SKM-1 (cell line): ENCODE results near the gene RAB11FIP4.

Experiments
- DNase-seq: peaks from one replicate; lab custom pipeline; 2025; ENCODE audit not compliant: unreplicated experiment; lab: John Stamatoyannopoulos, UW

The RAB11FIP4 gene

DNA sequence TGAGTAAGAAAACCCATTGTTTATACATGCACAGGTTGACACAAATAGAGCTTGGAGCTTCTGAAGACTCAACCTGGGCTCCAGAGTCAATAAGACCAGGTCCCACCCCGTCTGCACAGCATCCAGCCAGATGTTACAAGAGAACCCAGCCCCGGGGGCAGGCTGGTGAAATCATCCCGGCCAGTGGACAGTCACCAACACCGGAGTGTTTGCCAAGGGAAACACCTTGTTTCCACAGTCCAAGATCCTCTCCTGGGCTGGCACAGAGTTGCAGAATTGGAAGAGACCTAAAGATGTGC, 90.3 kb downstream of the RAB11FIP4 start:
- no peak for DNase-seq

DNA sequence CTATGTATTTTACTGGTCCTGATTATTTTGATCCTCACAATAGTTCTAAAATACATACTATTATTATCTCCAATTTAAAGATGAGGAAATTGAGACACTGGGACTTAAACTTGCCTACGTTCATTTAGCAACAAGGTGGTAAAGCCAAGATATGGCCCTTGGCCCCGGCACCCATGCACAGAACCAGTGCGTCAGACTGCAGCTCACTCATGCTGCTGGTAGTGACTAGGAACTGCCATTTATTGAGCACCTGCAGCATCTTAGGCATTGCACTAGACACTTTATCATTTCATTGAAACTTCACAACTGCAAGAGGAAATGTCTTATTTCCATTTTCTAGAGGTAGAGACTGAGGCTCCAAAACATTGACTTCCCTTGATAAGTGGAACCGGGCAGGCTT, 93.3 kb downstream of the RAB11FIP4 start:
- DNase-seq: no peak

DNA sequence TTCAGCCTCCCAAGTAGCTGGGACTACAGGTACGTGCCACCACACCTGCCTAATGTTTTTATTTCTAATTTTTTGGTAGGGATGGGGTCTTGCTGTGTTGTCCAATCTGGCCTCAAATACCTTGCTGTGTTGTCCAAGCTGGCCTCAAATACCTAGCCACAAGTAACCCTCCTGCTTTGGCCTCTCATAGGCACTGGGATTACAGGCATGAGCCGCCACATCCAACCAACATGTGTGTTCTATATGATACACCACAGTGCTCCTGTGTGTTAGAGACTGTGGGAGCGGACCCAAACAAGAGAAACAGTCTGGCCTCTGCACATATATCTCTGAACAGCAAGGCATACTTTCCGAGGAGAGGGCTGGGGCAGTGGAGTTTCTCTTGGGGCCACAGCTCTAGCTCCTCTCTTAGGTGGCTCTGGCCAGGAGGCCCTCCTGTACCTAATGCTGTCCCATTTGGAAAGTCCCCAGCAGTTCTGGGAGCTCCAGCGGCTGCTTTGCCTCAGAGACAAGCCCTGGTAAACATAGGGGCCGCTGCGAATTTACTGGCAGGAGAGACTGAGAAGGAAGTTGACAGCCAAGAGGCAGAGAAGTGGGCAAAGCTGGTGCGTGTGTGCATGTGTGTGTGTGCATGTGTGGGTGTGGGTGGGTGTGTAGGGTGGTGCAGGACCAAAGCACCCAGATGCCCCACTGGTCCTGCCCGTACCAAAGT, 95.0 kb downstream of the RAB11FIP4 start:
- DNase-seq: no peak

DNA sequence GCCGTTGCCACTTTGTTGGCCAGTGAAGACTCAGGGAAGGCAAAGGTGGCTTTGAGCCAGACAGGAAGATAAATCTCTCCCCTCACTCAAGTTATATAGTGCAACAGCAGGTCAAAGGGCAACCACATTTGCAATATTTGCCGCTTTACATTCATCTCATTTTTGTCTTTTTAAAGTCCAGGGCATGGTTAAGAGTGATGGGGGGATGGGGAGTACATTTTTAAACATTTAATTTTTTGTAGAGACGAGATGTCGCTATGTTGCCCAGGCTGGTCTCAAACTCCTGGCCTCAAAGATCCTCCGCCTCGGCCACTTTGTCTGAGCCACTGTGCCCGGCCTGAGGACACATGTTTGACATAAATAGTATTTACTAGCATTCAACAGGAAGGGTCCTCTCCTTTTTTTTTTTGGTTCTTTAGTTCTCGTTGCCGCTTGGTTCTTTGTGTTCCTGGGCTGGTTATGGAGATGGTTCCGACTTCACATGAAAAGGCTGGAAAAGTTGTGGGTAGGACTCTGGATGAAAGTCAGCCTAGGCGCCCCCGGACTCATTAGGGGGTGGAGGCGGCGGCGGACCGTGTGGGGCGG, 95.7 kb downstream of the RAB11FIP4 start:
- no peak for DNase-seq

GRCh38 chr17:31487648-31488263, 96.3 kb downstream of the RAB11FIP4 start:
- DNase-seq: peak; percentile 66

GRCh38 chr17:31488264-31488981, 96.9 kb downstream of the RAB11FIP4 start:
- DNase-seq: no peak

DNA sequence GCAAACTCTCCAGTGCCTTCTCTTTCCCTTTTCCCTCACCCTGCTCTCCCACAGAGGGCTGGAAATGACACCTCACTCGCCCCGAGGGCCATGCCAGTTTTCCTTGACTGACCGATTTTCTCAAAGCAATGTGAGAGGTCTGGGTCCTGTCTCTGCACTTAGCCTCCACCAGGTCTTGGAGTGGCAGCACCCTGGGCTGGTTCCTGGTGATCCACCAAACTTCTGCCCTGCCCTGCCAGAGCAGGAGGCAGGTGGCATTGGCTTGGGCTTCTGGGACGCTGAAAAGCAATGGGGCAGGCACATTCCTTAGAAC, 97.5 kb downstream of the RAB11FIP4 start:
- no peak for DNase-seq

DNA sequence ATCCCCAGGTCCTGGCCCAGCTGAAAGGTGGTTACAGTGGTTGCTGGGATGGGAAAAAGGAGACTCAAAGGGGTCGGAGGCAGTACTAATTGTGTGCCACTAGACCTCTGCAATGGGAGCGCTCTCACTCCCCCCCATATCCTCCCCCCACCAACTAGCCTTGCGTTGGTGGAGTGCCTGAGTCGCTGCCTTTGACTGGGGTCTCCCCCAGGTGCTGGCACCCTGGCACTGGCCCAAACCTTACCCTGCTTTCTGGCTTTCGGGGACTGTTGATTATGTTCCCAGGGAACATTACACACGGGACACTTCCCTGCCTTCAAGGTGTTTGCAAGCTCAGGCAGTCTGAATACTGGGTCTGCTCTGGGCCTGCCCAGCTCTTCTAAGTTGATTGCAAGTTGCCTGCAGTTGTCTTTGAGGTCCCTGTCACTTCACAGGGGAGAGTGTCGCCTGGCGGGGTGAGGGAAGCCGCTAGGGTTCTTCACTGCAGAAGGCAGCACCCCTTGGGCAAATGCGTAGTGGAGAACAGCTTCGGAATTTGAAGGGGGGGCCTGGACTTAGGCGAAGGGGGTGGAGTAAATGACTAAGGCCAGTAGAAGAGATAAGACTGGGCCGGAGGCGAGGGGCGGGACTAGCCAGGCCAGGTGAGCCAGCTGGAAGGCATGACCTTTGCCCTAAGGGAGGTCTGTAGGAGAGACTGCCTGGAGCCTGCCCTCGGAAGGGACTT, 98.0 kb downstream of the RAB11FIP4 start:
- no peak for DNase-seq

GRCh38 chr17:31490019-31490650, 98.7 kb downstream of the RAB11FIP4 start:
- DNase-seq: no peak

- no peak for DNase-seq
These were observed 99.3 kb downstream of the RAB11FIP4 start for GRCh38 chr17:31490671-31491375.

DNA sequence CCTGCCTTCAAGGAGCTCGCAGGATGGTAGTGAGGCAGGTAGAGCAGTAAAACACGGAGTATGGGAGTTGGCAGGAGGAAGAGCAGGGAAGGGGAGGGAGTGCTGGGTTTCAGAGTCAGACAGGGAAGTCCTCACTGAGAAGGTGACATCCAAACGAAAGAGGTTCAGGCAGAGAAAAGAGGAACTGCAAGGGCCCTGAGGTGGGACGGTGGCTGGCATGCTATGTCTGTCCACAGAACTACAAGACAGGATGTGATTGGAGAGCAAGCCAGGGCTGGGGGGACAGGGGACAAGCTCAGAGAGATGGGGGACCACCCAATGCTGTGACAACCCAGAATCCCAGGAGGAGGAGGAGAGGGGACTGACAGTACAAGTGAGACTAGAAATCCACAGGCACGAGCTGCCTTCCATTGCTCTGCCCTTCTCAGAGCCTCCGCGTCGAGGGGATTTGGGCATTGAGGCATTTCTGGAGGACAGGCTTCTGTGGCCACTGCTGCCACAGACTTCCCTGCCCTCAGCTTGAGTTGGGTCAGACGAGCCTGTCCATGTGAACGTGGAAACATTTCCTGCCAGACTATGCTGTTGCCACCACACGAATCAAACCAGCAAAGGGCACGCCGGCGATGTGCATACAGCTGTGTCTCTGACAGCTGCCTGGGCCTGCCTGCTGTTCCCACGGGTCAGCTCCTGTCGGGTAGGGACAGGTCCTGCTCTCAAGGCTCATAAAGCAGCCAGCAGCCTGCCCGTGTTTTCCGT, 100.1 kb downstream of the RAB11FIP4 start:
- DNase-seq: peak; percentile 84

DNA sequence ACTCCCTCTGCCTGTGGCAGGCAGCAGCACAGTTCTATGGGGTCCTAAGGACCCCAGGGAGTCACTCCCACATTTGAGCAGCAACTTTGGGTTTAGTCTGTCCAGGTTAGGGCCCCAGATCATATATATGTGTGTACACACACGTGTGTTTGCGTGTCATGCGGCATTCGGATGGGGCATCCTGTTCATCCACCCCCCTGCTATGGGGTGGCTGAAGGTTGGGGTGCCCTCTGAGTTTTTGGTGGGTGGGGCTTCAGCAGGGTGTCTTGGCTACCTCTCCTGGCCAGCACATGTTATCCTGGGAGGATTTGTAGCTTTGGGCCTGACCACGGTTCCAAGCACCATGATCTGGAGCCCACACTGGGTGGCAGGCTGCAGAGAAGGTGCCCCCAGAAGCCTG, 100.7 kb downstream of the RAB11FIP4 start:
- DNase-seq: no peak

GRCh38 chr17:31492880-31493655, 101.6 kb downstream of the RAB11FIP4 start:
- DNase-seq: peak; percentile 94

DNA sequence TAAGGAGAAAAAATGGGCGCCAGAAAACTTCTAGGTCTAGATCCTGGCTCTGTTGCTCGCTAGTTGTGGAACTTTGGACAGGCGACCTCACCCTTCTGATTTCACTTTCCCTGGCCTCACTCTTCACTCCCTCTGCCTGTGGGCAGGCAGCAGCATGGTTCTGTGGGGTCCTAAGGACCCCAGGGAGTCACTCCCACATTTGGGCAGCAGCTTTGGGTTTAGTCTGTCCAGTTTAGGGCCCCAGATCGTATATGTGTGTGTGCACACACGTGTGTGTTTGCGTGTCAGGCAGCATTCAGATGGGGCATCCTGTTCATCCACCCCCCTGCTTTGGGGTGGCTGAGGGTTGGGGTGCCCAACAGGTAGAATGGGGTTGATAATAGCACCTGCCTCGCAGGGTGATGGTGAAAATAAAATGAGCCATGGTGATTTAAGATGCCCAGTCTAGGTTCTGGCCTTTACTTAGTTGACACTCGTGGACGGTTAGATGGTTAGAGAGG, 102.2 kb downstream of the RAB11FIP4 start:
- no peak for DNase-seq

DNA sequence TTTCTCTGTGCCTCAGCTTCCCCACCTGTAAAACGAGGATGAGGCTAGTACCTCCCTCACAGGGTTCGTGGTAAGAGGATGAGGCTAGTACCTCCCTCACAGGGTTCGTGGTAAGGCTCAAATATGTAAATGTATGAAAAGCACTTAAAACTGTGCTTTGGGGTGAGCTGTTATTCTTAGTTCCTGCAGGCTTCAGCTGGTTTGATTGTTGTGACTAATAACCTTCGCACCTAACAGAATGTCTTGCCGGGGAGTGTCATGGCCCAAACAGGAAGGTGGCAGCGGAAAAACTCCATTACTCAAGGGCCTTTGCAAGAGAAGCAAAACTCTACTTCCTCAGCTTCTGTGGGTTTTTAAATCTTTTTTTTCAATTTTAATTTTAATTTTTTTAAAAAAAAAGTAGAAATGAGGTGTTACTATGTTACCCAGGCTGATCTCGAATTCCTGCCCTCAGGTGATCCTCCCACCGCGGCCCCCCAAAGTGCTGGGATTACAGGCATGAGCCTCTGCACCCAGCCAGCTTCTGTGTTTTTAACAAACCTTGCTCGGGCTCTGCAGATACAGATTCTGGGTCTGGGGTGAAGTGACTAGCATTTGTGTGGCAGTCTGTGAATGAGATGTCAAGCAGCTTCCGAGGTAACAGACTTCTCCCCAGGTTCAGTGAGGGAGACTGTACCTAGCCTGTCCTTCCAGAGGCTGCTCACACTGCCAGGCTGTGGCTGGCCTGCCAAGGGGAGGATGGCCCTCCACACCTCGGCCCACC, 103.0 kb downstream of the RAB11FIP4 start:
- peak; percentile 73 for DNase-seq

- DNase-seq: no peak
These were observed 103.8 kb downstream of the RAB11FIP4 start for GRCh38 chr17:31495022-31495885.

DNA sequence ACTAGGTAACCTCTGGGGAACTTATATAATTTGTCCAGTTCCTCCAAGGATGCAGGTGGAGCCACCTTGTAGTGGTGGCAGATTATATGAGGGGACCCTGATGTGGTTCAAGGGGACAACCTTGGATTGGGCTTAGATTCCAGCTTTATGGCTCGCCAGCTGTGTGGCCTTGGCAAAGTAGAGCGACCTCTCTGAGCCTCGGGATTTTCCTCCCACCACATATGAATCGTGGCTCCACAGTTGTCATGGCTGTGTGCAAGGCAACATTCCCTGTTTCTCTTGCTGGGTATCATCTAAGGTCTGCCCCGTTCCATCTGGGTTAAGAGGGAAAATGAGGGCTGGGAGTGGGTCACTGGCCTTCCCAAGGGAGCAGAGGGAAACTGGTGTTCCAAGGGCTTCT, 104.6 kb downstream of the RAB11FIP4 start:
- DNase-seq: no peak
